OCI-LY1 (cell line): ENCODE measurements around the gene PDE3B.

Source experiments
- CTCF ChIP-seq: fragments of 200-600 bp; sonication (generic), shearing (Covaris generic); IDR thresholded peaks from 2 replicates; pipeline ENCODE4 v1.5.1; 2017; ENCODE audit warnings: mild to moderate bottlenecking, antibody characterized with exemption, low read length, moderate library complexity, mixed read lengths
- EZH2 ChIP-seq: fragments of 200-600 bp; sonication (generic), shearing (Covaris generic); IDR thresholded peaks from 2 replicates; pipeline ENCODE4 v1.8.0; 2017; ENCODE audit warnings: borderline replicate concordance, mixed run types, mild to moderate bottlenecking, antibody characterized with exemption, low read length, moderate library complexity, mixed read lengths

DNA sequence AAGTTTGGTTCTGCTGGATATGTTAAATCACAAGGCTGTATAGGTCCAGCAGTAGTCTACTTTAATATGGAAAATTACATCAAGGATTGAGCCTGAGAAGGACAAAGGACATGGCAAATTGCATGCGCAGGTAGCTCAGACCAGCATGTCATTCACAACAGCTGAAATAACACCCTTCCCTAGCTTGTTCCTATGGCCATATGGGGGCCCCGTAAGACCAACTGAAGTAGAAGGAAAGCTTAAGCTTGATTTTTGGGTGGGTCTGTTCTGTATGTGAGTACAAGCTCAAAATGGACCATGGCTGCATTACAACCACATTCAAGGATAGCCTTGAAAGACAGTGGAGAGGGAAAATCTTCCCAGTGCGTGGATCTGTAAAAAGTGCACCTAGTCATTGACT is 20.6 kb upstream of the PDE3B start:
- no peak for TF ChIP-seq CTCF
- no peak for TF ChIP-seq EZH2
